ENCODE measurements around the gene CRYBG1. TPM values are rescaled to one million over a fixed set of nuclear protein-coding genes. Genes with fewer than 3 reads are reported as not detected.

The CRYBG1 gene
- total RNA-seq, 4 donors from 2014 or later, result 7.9 to 14.4 (median 11.1) TPM

DNA sequence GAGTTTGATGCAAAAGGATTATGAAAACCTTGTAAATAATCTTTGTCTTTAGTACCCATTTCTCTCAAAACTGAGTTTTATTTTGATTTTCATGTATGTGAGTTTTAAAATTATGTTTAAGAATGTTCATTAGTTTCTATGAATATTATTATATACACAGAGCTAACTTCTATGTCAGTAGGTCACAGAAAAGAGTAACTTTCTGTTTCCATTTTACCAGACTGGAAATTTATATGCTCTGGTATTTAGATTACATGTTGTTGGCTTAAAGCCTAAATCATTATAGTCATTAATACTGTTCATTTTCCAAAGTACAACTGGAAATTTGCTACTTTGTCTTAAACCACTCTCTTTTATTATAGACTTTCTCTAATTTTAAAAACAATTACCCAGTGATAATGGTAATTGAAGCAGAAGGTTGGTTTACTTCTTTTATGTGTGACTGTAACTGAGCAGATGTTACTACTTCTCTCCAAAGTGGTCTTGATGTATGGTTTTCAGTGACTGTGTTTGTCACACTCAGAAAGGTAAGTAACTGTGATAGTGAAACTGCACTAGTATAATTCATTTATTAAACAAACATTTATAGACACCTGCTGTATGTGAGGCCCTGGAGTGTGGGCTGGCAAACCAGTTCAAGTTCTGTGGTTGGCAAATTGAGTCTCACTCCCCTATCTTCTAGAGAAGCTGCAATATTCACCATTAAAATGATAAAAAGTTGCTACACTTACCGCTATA is 13.2 kb downstream of the CRYBG1 start:
- no peak overlapping the region for H3K4me3 ChIP-seq (replicated peaks in 1 of 3)
- H3K27ac ChIP-seq, result no peak overlapping the region
- peaks cover 0 to 9% of the 10 kb centered on the region in 2 donors for H3K4me1 ChIP-seq
- DNase-seq, result no peak
- H3K27me3 ChIP-seq, result no peaks in the 10 kb centered on the region
- no peaks in the 10 kb centered on the region for H3K9me3 ChIP-seq
- no peak for TF ChIP-seq POLR2A (IDR thresholded peaks at IDR 0.05)
- TF ChIP-seq, protein P1, sequence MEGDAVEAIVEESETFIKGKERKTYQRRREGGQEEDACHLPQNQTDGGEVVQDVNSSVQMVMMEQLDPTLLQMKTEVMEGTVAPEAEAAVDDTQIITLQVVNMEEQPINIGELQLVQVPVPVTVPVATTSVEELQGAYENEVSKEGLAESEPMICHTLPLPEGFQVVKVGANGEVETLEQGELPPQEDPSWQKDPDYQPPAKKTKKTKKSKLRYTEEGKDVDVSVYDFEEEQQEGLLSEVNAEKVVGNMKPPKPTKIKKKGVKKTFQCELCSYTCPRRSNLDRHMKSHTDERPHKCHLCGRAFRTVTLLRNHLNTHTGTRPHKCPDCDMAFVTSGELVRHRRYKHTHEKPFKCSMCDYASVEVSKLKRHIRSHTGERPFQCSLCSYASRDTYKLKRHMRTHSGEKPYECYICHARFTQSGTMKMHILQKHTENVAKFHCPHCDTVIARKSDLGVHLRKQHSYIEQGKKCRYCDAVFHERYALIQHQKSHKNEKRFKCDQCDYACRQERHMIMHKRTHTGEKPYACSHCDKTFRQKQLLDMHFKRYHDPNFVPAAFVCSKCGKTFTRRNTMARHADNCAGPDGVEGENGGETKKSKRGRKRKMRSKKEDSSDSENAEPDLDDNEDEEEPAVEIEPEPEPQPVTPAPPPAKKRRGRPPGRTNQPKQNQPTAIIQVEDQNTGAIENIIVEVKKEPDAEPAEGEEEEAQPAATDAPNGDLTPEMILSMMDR (IDR thresholded peaks at IDR 0.05), result no peak
- H3K36me3 ChIP-seq, result no peaks in the 10 kb centered on the region
- intact Hi-C loops (cut with DNase I), result no loop called here
- 100% methylated on average over 1 of the region's 1 CpG for WGBS, 2 donors

DNA sequence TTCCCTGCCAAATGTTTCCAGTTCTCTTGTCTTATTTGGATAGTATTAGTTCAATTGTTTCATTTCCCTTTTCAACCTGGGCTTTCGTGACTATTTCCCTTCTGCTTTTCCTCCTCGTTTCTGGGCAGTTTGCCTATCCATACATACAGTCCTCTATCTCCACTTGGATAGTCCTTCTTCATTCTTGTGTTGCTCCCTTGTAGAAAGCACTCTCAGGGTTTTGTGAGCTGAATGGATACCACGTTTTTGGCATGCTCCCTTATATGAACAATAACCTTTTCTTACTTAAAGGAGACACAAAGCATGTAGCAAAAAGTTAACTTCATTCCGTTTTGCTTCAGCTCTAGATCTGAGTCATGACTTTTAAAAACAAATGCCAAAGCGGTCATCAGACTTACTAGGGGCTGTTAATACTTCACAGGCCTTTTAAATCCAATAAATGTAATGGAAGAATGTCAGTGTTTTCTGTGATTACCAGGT is 16.6 kb downstream of the CRYBG1 start:
- Histone ChIP-seq H3K9me3 (no peaks in the 10 kb centered on the region), H3K27ac (no peak overlapping the region), H3K27me3 (no peaks in the 10 kb centered on the region), H3K36me3 (no peaks in the 10 kb centered on the region), H3K4me3 (replicated peaks in 1 of 3) (no peak overlapping the region), H3K4me1 (peaks cover 0 to 5% of the 10 kb centered on the region in 2 donors)
- intact Hi-C loops (cut with DNase I), result no loop called here
- WGBS, 2 donors, result 8 to 27% methylated on average over 5 of the region's 5 CpGs
- TF ChIP-seq POLR2A (IDR thresholded peaks at IDR 0.05), result no peak
- TF ChIP-seq, protein P1 (IDR thresholded peaks at IDR 0.05), result no peak
- DNase-seq, result no peak

DNA sequence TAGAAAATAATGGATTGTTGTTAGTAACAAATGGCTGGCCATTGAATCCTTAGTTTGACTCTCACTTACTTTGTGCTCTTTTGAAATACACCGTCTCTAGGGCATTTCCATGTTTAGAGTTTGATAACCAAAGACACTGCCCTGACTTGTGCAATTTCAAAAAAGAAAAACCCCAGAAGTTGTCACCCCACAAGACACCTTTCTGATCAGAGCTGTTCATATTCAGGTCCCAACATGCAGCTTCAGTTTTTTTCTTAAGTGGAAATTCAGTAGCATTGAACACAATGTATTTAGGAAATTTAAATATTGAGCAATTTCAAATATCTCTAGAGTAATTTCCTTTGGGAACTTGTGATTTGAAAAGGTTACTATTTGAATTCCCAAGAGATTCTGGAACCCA is 19.4 kb downstream of the CRYBG1 start:
- no peak for DNase-seq
- Histone ChIP-seq H3K36me3 (no peaks in the 10 kb centered on the region), H3K9me3 (no peaks in the 10 kb centered on the region), H3K27ac (no peak overlapping the region), H3K4me3 (replicated peaks in 1 of 3) (no peak overlapping the region), H3K4me1 (peaks cover 0 to 5% of the 10 kb centered on the region in 2 donors), H3K27me3 (no peaks in the 10 kb centered on the region)
- TF ChIP-seq POLR2A (IDR thresholded peaks at IDR 0.05), result no peak
- 43 to 58% methylated on average over 1 of the region's 1 CpG for WGBS, 2 donors
- intact Hi-C loops (cut with DNase I), result no loop called here

DNA sequence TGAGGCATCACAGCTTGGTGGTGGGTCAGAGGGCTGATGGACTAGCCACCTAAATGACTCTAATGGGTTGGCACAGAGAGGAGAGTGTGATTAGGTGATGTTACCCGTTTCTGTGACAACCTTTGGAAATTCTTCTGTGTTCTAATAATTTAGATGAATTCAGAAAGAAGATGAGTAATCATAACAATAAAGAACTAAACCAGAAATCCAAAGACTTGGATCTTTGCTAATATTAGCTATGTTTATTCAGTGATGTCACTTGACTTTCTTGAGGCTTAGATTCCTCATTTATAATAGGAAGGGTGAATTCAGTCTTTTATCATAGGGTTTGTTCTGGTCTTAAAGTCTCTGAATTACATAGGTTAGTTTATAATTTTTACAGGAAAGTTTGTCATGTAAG is 19.9 kb downstream of the CRYBG1 start:
- 32 to 37% methylated on average over 1 of the region's 1 CpG for WGBS, 2 donors
- TF ChIP-seq, protein P1 (IDR thresholded peaks at IDR 0.05), result no peak
- no peak for TF ChIP-seq POLR2A (IDR thresholded peaks at IDR 0.05)
- H3K36me3 ChIP-seq, result no peaks in the 10 kb centered on the region
- peaks cover 0 to 5% of the 10 kb centered on the region in 2 donors for H3K4me1 ChIP-seq
- no peaks in the 10 kb centered on the region for H3K27me3 ChIP-seq
- no peak for DNase-seq
- H3K9me3 ChIP-seq, result no peaks in the 10 kb centered on the region
- H3K4me3 ChIP-seq (replicated peaks in 1 of 3), result no peak overlapping the region
- intact Hi-C loops (cut with DNase I), result no loop called here
- H3K27ac ChIP-seq, result no peak overlapping the region

DNA sequence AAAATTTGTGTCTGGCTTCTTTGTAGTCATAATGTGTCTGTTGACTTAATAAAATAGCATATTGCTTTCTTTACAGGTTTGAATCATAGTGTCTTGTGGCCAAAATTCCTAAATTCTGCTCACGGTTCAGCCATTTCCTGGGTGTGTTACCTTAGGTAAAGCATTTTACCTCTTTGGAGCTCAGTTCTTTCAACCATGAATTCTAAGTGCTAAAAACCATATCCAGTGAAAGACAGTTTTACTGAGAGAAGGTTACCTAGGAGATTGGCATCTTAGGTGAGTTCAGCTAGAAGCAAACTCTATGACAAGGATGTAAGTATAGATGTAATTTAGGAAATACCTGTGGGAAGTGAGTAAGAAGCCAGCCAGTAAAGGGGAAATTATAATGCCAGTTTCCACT is 20.7 kb downstream of the CRYBG1 start:
- Histone ChIP-seq H3K36me3 (no peaks in the 10 kb centered on the region), H3K4me3 (replicated peaks in 1 of 3) (no peak overlapping the region), H3K4me1 (peaks cover 0 to 5% of the 10 kb centered on the region in 2 donors), H3K27me3 (no peaks in the 10 kb centered on the region), H3K9me3 (no peaks in the 10 kb centered on the region), H3K27ac (no peak overlapping the region)
- TF ChIP-seq POLR2A (IDR thresholded peaks at IDR 0.05), result no peak
- TF ChIP-seq, protein P1 (IDR thresholded peaks at IDR 0.05), result no peak
- 76 to 93% methylated on average over 1 of the region's 1 CpG for WGBS, 2 donors
- intact Hi-C loops (cut with DNase I), result no loop called here
- DNase-seq, result no peak
